Ishikawa (cell line): Measurements from ENCODE around the gene RHNO1.
A peak's percentile ranks its signal among the peaks of the same experiment; 100 is the strongest.

Experiments used
- CEBPB ChIP-seq: IDR thresholded peaks from 2 replicates; pipeline ENCODE4 v1.6.1; 2012
- CREB1 ChIP-seq: IDR thresholded peaks from 2 replicates; pipeline ENCODE4 v1.6.1; 2012; ENCODE audit warnings: low read depth
- EGR1 ChIP-seq: IDR thresholded peaks from 2 replicates; pipeline ENCODE4 v1.6.1; 2012
- EP300 ChIP-seq: IDR thresholded peaks from 2 replicates; pipeline ENCODE4 v1.6.1; 2012; ENCODE audit warnings: borderline replicate concordance
- FOXM1 ChIP-seq: IDR thresholded peaks from 2 replicates; pipeline ENCODE4 v1.6.1; 2012; ENCODE audit warnings: low read depth, borderline replicate concordance
- MAX ChIP-seq: IDR thresholded peaks from 2 replicates; pipeline ENCODE4 v1.6.1; 2012
- NFIC ChIP-seq: IDR thresholded peaks from 2 replicates; pipeline ENCODE4 v1.6.1; 2012
- RAD21 ChIP-seq: IDR thresholded peaks from 2 replicates; pipeline ENCODE4 v1.6.1; 2012; ENCODE audit warnings: low read depth
- REST ChIP-seq: IDR thresholded peaks from 2 replicates; pipeline ENCODE4 v1.6.1; 2012; ENCODE audit warnings: low read depth, mild to moderate bottlenecking
- TAF1 ChIP-seq: IDR thresholded peaks from 2 replicates; pipeline ENCODE4 v1.6.1; 2012; ENCODE audit warnings: low read depth, mild to moderate bottlenecking
- TCF12 ChIP-seq: IDR thresholded peaks from 2 replicates; pipeline ENCODE4 v1.6.1; 2012; ENCODE audit warnings: low read depth
- TEAD4 ChIP-seq: IDR thresholded peaks from 2 replicates; pipeline ENCODE4 v1.6.1; 2012
- USF1 ChIP-seq: IDR thresholded peaks from 2 replicates; pipeline ENCODE4 v1.6.1; 2012
- YY1 ChIP-seq: IDR thresholded peaks from 2 replicates; pipeline ENCODE4 v1.6.1; 2012; ENCODE audit warnings: low read depth
- ZBTB7A ChIP-seq: IDR thresholded peaks from 2 replicates; pipeline ENCODE4 v1.6.1; 2012; ENCODE audit warnings: low read depth

The RHNO1 gene

GRCh38 chr12:2834581-2835491, 42.2 kb upstream of the RHNO1 start, which contains the start of gene NRIP2:
NRIP2 (minus strand) TSS chr12:2835035; CDS start chr12:2834983, 52 bp downstream.
- TF ChIP-seq NFIC (no peak), CEBPB (no peak), REST (no peak), MAX (no peak), FOXM1 (no peak), CREB1 (no peak), USF1 (no peak)

- no peak for TF ChIP-seq TCF12
- no peak for TF ChIP-seq MAX
- no peak for TF ChIP-seq YY1
- peak; percentile 30; the same call in 1 of the 2 replicates for TF ChIP-seq NFIC
- TF ChIP-seq EGR1 = no peak
Measured at GRCh38 chr12:2835691-2836403, 41.2 kb upstream of the RHNO1 start.

GRCh38 chr12:2836574-2836973, 40.4 kb upstream of the RHNO1 start:
- TF ChIP-seq ZBTB7A = no peak
- TF ChIP-seq TAF1 = no peak

GRCh38 chr12:2841056-2841650, 35.9 kb upstream of the RHNO1 start:
- TF ChIP-seq NFIC (no peak), CEBPB (no peak), MAX (no peak), TEAD4 (no peak), TCF12 (no peak), EGR1 (no peak), RAD21 (no peak)

GRCh38 chr12:2842948-2843347, 34.1 kb upstream of the RHNO1 start:
- TF ChIP-seq MAX (no peak), YY1 (no peak), TEAD4 (no peak), TAF1 (no peak), EP300 (no peak), REST (no peak), ZBTB7A (no peak), CEBPB (no peak), CREB1 (no peak), TCF12 (no peak), NFIC (no peak), EGR1 (no peak), RAD21 (no peak), USF1 (no peak), FOXM1 (no peak)
